ENCODE results near the gene RAPGEF6.
A peak's percentile ranks its signal among the peaks of the same experiment; 100 is the strongest.

- TF ChIP-seq CTCF (IDR thresholded peaks at IDR 0.05) (peak in 4 of 6 experiments; percentile 24 to 42 (median 28)), POLR2A (IDR thresholded peaks at IDR 0.05) (no peak)
Measured at GRCh38 chr5:131634666-131634995, 398 bp downstream of the RAPGEF6 start.

All from adrenal gland (tissue), 5 donors.